ENCODE data around the gene COG2. TPM values are rescaled to one million over a fixed set of nuclear protein-coding genes. Genes with fewer than 3 reads are reported as not detected.
"Not testable (repeated sequence)": the region's sequence is repeated elsewhere in the genome, so short reads cannot be mapped to it uniquely, and the experiment has no call there.

COG2 gene, protein sequence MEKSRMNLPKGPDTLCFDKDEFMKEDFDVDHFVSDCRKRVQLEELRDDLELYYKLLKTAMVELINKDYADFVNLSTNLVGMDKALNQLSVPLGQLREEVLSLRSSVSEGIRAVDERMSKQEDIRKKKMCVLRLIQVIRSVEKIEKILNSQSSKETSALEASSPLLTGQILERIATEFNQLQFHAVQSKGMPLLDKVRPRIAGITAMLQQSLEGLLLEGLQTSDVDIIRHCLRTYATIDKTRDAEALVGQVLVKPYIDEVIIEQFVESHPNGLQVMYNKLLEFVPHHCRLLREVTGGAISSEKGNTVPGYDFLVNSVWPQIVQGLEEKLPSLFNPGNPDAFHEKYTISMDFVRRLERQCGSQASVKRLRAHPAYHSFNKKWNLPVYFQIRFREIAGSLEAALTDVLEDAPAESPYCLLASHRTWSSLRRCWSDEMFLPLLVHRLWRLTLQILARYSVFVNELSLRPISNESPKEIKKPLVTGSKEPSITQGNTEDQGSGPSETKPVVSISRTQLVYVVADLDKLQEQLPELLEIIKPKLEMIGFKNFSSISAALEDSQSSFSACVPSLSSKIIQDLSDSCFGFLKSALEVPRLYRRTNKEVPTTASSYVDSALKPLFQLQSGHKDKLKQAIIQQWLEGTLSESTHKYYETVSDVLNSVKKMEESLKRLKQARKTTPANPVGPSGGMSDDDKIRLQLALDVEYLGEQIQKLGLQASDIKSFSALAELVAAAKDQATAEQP
- 10 to 100 TPM; 25.8 to 35.8 TPM for total RNA-seq

DNA sequence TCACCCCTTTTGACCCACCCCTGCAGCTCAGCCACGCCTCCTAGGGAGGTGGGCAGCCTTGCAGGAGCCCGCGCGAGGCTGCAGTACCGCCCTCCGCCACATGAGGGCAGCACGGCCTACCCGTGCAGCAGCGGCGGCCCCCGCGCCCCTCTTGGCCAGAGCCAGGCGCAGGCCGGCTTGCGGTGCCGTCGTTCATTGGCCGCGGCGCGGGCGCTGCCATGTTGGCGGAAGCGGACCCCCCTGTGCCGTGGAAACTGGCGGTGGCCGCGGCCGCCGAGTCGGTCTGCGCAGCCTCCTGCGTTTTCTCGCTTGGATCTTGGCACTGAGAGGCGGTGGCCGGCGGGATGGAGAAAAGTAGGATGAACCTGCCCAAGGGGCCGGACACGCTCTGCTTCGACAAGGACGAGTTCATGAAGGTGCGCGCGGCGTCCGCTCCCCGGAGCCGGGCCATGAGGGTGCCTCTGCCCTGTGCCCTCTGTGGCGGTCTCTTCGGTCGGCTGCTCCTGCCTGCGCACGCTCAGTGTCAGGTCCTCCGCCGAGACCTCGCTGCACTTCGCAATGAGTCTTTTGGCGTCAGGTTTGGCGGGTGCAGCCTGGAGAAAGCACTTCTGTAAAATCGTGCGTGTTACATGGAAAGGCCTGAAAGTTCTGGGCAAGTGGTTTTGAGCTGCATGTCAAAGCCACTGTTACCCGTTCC, at the start of gene COG2:
Gene COG2 (plus strand): TSS at position 219 of the 697 bp plus-strand sequence. CDS start 126 bp downstream, at position 345.
- Mint-ChIP-seq H3K4me1 (peaks cover 45% of the 10 kb centered on the region), H3K4me3 (peak within 1 kb of the TSS; percentile 99), H3K27ac (peak within 1 kb of the TSS; percentile 89), H3K27me3 (peaks cover 24% of the 10 kb centered on the region), H3K9me3 (ENCODE audit: low read depth) (no peaks in the 10 kb centered on the region), H3K36me3 (peaks cover 6% of the 10 kb centered on the region)
- DNase-seq (peak; percentile 96), ATAC-seq (peak; percentile 88)
- CTCF ChIA-PET: interaction anchor here (0.6 to 1.6 kb wide), 19 partner anchors 9 to 758 kb away, joined by 3 to 8 read pairs (median 3); no protein-coding TSS in a partner anchor

DNA sequence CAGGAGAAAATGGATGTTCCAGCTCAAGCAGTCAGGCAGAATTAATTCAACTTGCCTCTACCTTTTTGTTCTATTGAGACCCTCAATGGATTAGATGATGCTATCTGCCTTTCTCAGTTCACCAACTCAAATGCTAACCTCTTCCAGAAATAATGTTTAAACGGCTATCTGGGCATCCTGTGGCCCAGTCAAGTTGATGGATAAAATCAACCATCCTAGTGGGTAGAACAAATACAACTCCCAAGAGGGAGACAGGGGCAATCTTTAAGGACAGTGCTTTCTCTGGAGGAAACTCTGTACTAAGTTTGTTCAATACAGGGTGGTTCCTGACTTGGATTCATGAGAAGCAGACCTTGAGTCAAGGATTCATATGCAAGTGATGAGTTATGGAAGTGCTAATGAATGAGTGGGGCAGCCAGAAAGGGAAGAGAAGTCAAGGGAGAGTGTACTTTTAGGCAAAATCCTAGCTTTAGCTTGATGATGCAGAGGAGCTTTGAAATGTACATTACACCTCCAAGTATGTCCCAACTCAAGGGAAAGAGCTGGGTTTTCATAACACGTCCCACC, 49.4 kb upstream of the COG2 start:
- H3K4me1 Mint-ChIP-seq: no peaks in the 10 kb centered on the region
- H3K9me3 Mint-ChIP-seq (ENCODE audit: low read depth): no peaks in the 10 kb centered on the region
- ATAC-seq (no peak), DNase-seq (no peak)
- CTCF ChIA-PET: no interaction called here
- no peak overlapping the region for H3K4me3 Mint-ChIP-seq
- H3K27ac Mint-ChIP-seq: no peak overlapping the region
- peaks cover 40% of the 10 kb centered on the region for H3K27me3 Mint-ChIP-seq
- H3K36me3 Mint-ChIP-seq: no peaks in the 10 kb centered on the region

DNA sequence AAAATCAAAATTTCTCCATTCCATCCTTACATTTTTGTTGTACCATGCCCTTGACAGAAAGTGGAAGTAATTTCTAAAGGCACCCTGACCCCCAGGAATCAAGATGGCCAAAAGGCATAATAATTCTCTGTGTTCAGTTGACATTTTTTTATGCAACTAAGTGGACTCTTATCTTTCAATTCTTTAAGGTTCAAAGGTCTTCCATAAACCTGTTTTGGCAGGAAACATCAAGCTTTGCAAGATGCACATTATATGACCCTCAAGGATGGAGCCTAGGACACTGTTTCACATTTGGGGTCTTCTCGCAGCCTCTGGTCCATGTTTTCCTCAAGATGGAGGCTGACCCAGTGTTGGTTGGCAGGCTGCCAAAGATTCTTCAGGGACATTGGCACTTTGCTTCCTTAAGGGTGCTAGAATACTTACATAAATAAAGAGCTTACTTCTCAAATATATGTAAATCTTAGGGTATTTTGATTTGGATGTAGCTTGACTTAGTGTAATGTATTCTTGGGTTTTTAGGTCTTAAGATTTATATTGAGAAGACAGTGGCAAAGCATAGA, 48.0 kb upstream of the COG2 start:
- H3K27me3 Mint-ChIP-seq: peaks cover 43% of the 10 kb centered on the region
- CTCF ChIA-PET: no interaction called here
- no peak overlapping the region for H3K4me3 Mint-ChIP-seq
- H3K36me3 Mint-ChIP-seq: no peaks in the 10 kb centered on the region
- H3K4me1 Mint-ChIP-seq: no peaks in the 10 kb centered on the region
- DNase-seq (no peak), ATAC-seq (no peak)
- H3K27ac Mint-ChIP-seq: no peak overlapping the region
- peaks cover 2% of the 10 kb centered on the region for H3K9me3 Mint-ChIP-seq (ENCODE audit: low read depth)

DNA sequence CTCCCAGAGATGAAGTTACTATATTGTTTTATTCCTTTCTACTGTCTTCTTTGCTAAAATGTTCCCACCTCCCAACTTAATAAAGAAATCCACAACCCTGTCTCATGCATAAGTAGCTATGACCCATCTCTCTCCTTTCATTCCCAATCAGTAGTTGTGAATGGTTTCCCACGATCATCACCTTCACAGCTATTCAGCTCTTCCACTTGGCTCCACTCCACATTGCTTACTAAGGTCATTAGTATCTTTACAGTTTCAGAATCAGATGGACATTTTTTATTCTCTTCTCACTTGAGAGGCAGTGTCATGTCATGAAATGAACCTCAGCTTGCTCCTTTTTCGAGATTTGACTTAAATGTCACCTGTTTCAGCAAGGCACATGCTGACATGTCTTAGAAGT, 47.1 kb upstream of the COG2 start:
- Mint-ChIP-seq H3K36me3 (no peaks in the 10 kb centered on the region), H3K4me3 (no peak overlapping the region), H3K27me3 (peaks cover 49% of the 10 kb centered on the region), H3K9me3 (ENCODE audit: low read depth) (peaks cover 2% of the 10 kb centered on the region), H3K27ac (no peak overlapping the region), H3K4me1 (no peaks in the 10 kb centered on the region)
- ATAC-seq: no peak
- DNase-seq: no peak
- CTCF ChIA-PET: no interaction called here

DNA sequence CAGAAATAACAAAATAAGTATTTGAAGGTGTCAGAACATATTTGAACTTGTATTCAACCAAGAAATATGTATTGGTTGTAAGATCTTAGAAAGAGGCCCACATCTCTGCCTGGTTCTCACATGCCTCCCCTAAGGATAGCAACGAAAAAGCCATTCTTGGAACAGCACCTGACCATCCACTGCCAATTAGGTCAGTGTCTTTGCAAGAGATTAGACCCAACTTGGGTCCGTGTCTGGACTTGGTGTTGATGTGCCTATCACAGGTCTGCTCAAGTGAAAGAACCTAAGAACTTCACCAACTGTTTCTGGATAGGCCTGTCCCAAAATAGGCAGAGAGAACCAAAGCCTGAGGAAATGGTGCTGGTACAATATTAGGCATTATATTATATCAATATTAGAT, 46.0 kb upstream of the COG2 start:
- CTCF ChIA-PET: interaction anchor here (0.5 kb wide), 1 partner anchor 41 kb away, joined by 4 read pairs; no protein-coding TSS in a partner anchor
- ATAC-seq: no peak
- no peak for DNase-seq
- H3K27me3 Mint-ChIP-seq: peaks cover 47% of the 10 kb centered on the region
- no peak overlapping the region for H3K4me3 Mint-ChIP-seq
- no peak overlapping the region for H3K27ac Mint-ChIP-seq
- H3K4me1 Mint-ChIP-seq: no peaks in the 10 kb centered on the region
- peaks cover 2% of the 10 kb centered on the region for H3K9me3 Mint-ChIP-seq (ENCODE audit: low read depth)
- H3K36me3 Mint-ChIP-seq: no peaks in the 10 kb centered on the region

DNA sequence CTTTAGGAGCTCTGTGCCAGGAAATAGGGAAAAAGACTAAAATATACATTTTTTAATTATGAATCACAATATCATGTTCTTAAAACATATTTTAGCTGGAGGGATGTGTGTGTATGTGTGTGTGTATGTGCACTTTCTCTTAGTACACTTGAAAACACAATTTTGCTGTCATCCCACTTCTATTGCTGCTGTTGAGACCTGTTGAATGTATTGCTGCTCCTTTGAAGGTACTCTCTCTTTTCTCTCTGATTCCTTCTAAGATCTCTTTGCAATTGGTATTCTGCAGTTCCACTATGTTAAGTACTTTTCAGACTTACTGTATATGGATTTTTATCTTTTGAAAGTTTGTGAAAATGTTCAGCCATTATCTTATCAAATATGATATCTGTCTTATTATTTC, 43.5 kb upstream of the COG2 start:
- no peak overlapping the region for H3K27ac Mint-ChIP-seq

DNA sequence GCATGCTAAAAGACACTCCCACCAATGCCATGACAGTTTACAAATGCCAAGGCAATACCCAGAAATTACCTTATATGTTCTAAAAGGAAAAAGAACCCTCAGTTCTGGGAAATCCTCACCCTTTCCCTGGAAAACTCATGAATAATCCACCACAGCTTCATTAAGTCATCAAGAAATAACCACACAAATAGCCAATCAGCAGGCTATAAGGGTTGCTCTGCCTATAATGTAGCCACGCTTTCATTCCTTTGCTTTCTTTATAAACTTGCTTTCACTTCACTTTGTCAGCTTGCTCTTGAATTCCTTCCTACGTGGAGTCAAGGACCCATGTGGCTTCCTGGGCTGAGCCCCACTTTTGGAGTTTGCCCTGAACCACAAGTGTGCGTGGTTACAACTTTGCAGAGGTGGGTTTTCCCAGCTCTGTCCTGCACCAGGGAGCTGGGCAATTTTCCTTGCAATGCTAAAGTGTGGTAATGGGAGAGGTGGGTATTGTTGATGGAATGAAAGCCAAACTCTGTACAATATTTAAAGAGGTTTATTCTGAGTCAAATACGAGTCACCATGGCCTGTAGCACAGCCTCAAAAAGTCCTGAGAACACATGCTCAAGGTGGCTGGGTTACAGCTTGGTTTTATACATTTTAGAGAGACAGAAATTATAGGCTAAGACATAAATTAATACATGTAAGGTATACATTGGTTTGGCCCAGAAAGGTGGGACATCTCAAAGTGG, 42.2 kb upstream of the COG2 start:
- H3K4me3 Mint-ChIP-seq: no peak overlapping the region
- no peaks in the 10 kb centered on the region for H3K36me3 Mint-ChIP-seq
- H3K9me3 Mint-ChIP-seq (ENCODE audit: low read depth): peaks cover 2% of the 10 kb centered on the region
- no peaks in the 10 kb centered on the region for H3K4me1 Mint-ChIP-seq
- no peak overlapping the region for H3K27ac Mint-ChIP-seq
- ATAC-seq: no peak
- peaks cover 25% of the 10 kb centered on the region for H3K27me3 Mint-ChIP-seq
- DNase-seq: no peak
- CTCF ChIA-PET: no interaction called here

More for the DNA sequence above, 43.5 kb upstream of the COG2 start:
- CTCF ChIA-PET: interaction anchor here (1.3 kb wide), 1 partner anchor 20 kb away, joined by 3 read pairs; no protein-coding TSS in a partner anchor
- DNase-seq (no peak), ATAC-seq (no peak)
- Mint-ChIP-seq H3K9me3 (ENCODE audit: low read depth) (peaks cover 2% of the 10 kb centered on the region), H3K27me3 (peaks cover 30% of the 10 kb centered on the region), H3K4me3 (no peak overlapping the region), H3K4me1 (no peaks in the 10 kb centered on the region), H3K36me3 (no peaks in the 10 kb centered on the region)

DNA sequence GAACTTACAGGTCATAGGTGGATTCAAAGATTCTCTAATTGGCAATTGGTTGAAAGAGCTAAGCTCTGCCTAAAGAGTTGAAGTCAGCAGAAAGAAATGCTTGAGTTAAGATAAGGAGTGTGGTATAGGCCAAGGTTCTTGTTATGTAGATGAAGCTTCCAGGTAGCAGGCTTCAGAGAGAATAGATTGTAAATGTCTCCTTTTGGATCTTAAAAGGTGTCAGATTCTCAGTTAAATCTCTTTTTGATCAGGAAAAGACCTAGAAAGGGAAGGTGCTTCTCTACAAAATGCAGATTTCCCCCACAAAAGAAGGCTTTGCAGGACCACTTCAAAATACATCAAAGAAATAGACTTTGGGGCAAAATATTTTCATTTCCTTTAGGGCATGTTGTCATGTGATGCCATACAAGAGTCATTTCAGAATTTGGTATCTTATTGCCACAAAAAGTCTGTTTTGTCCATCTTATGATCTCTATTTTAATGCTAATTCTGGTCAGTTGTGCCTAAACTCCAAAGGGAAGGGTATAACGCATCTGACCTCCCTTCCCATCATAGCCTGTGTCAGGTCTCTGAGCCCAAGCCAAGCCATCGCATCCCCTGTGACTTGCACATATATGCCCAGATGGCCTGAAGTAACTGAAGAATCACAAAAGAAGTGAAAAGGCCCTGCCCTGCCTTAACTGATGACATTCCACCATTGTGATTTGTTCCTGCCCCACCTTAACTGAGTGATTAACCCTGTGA, 41.5 kb upstream of the COG2 start:
- H3K9me3 Mint-ChIP-seq (ENCODE audit: low read depth); H3K36me3 Mint-ChIP-seq; H3K4me3 Mint-ChIP-seq; H3K4me1 Mint-ChIP-seq; H3K27ac Mint-ChIP-seq; CTCF ChIA-PET; DNase-seq; ATAC-seq: not testable (repeated sequence)
- peaks cover 19% of the 10 kb centered on the region for H3K27me3 Mint-ChIP-seq

DNA sequence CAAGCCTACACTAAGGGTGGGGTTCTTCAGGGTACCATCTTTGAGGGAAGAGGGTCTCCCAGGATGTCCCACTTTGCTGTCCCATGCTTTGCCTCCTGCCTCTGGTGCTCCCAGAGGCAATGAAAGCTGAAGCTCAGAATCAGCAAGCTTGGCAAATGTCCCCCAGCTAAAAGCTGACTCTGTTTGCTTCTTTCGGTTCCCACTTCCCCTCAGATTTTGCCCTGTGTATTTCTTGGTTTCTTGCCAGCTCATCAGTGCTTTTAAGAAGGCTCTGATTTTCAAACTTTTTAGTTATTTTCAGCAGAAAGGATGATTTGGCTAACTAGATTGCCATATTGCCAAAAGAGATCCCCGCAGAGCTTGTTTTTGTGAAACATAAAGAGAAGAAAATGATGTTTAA, 33.1 kb upstream of the COG2 start:
- ATAC-seq: no peak
- Mint-ChIP-seq H3K9me3 (ENCODE audit: low read depth) (no peaks in the 10 kb centered on the region), H3K27me3 (peaks cover 21% of the 10 kb centered on the region), H3K27ac (no peak overlapping the region), H3K36me3 (no peaks in the 10 kb centered on the region), H3K4me1 (no peaks in the 10 kb centered on the region), H3K4me3 (no peak overlapping the region)
- DNase-seq: no peak
- CTCF ChIA-PET: no interaction called here

DNA sequence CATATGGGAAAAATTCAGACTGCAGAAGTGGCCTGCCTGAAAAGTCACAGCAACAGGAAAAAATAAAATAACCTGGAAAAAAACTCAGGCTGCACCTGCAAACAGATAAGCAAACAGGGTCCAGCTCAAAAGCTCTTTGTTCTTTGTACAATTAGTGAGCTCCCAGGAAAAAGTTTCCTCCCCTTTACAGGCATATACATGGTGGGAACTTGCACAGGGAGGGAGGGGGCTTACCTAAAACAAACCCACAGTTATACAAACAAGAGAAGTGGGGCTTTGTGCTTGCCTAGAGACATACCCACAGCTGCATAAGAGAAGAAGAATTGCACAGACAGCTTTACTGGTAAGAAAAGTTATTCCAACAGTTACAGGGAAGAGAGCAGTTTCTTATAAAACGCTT, 31.7 kb upstream of the COG2 start:
- ATAC-seq (no peak), DNase-seq (no peak)
- no peak overlapping the region for H3K4me3 Mint-ChIP-seq
- no peaks in the 10 kb centered on the region for H3K9me3 Mint-ChIP-seq (ENCODE audit: low read depth)
- no peaks in the 10 kb centered on the region for H3K4me1 Mint-ChIP-seq
- peaks cover 29% of the 10 kb centered on the region for H3K27me3 Mint-ChIP-seq
- CTCF ChIA-PET: no interaction called here
- H3K36me3 Mint-ChIP-seq: no peaks in the 10 kb centered on the region
- no peak overlapping the region for H3K27ac Mint-ChIP-seq

DNA sequence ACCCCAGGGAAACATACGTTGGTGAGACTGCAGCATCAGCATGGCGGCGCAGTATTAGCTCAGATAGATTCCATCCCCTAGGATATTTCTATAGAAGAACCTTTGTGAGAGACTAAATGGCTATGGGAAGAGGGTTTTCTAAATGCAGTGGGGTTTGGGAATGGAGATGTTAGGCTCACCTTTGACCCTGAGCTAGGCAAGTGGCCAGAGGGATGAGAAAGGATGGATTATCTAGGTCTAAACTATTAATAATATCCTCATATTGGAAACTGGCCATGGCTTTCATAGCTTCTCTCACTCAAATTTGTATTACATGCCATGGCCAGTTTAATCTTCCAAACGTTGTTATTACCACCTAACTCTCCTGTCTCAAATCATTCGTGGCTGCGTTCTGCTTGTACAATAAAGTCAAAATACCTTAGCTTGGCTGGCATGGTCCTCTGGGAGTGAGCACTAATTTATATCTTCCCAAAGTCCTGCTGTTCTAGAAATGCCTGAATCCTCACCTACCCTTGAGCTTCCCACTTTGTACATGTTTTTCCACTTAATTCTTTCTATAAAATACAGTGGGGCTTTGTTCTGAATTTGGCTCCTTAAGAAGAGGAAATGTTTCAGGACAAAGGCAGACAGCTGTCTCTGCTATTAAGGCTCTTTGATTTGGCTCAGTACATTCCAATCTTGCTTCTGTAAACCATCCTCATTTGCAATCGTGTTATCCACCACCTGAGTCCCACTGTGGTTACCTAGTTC, 31.0 kb upstream of the COG2 start:
- Mint-ChIP-seq H3K27me3 (peaks cover 35% of the 10 kb centered on the region), H3K27ac (no peak overlapping the region), H3K4me3 (no peak overlapping the region), H3K9me3 (ENCODE audit: low read depth) (no peaks in the 10 kb centered on the region), H3K4me1 (no peaks in the 10 kb centered on the region), H3K36me3 (no peaks in the 10 kb centered on the region)
- ATAC-seq (no peak), DNase-seq (no peak)
- CTCF ChIA-PET: interaction anchor here (0.6 kb wide), 1 partner anchor 272 kb away, joined by 3 read pairs; no protein-coding TSS in a partner anchor
